HG03442 (cell line): Measurements from ENCODE around the gene TRERF1.
"Not testable (repeated sequence)": the region's sequence is repeated elsewhere in the genome, so short reads cannot be mapped to it uniquely, and the experiment has no call there.

Experiments
- ATAC-seq: cut with Tn5 transposase; IDR thresholded peaks from one replicate; pipeline ENCODE4 v1.9.1; 2021; ENCODE audit warnings: mild to moderate bottlenecking, moderate library complexity; ENCODE audit not compliant: unreplicated experiment

The TRERF1 gene

DNA sequence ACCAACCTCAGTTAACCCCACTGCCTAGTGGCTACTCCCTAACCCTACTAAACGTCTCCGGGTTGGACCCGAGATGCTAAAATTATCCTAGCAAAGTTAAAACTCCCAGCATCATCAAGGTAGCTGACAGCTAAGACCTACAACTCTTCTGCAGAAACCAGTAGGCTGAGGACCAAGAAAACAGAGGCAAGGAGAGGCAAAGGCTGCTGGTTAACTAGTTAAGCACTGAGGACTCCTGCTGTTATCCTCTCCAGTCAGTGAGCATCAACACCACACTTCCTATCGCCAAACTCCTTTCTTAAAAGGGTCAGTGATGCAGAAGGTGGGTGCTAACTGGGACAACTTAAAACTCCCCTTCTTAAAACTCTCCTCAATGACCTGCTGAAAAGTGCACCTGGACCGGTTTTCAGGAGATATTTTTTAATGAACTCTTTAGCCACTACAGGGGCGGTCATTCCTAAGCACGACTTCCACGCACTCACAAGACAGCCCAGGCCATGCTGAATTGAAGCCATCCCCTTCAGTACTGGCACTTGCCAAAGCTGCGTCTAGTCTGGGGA, 1.7 kb downstream of the TRERF1 start:
- no peak for ATAC-seq

DNA sequence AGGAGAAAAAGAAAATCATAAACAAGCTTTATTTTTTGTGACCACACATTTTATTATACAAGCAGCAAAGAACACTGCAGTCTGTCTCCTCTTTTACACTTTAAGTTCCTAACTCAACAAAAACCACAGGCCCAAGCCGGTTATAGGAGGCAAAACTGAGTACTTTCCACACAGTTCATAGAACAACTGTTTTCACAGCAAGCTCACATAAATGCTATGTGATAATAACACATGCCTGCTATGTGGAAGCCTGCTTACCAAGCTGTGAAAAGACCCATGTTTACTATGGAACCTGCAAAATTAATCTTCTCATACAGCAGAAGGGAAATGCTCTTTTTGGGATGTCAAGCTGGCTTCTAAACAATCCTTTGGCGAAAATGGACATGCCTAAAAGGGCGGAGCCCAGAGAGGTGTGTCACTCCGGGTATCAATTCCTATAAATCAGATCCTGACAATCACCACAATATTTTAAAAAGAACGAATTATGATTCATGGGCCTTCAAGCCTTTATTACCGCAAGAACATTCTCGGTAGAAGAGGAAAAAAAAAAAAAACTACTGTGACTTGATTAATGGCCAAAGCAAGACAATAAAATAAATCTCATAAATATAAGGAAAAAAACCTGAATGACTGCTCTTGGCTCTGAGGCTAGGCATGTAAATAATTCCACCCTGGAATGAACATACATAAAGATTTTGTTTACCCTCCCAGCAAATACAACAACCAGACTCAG, 2.6 kb downstream of the TRERF1 start:
- ATAC-seq: no peak

DNA sequence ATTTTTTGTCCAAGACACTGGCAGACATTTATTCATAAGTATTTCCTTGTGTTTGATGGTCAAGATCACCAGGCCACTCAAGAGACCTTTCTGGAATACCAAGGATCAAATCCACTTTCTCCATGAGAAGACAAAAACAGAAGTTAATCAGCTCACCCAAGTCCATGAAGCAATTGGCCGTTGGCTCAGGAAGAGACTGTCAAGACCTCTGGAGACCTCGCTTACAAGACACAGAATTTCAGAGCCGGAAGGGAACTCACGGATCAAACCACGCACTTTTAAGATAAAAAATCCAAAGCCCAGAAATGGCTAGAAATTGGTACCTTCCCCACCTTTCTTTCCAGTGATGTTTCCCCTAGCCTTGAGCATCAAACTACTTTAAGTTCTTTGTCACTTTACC, 3.3 kb downstream of the TRERF1 start:
- ATAC-seq: no peak

DNA sequence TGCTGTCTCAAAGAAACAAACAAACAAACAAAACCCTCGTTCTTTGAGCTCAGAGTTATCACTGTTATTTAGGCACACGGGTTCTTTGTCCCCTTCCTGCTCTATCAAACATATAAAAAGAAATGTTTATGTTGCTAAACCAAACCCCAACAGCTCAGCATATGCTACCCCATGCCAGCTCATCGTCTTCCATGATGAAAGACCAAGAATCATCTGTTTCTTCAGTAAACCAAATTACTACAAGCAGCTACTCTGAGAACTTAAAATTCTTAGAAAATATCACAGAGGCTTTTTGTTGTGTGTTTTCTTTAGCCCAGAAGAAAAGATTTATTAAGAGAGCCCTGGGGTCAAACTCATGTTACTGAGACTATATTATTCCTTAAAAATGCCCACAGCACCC, 4.7 kb downstream of the TRERF1 start:
- no peak for ATAC-seq

DNA sequence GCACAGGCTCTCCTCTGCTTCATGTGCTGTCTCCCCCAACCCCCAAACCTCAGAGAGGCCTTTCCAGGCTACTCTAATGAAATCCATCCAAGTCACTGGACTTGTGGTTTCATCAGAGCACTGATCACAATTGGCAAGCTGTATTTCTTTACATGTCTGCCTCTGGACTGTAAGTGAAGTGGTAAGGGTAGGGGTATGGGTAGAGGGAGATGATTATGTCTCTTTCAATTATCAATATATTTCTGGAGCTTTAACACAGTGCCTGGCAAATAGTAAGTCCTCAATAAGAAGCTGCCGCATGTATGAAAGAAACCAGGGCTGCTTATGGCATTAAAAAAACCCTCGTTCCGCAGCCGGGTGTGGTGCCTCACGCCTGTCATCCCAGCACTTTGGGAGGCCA, 5.4 kb downstream of the TRERF1 start:
- no peak for ATAC-seq

DNA sequence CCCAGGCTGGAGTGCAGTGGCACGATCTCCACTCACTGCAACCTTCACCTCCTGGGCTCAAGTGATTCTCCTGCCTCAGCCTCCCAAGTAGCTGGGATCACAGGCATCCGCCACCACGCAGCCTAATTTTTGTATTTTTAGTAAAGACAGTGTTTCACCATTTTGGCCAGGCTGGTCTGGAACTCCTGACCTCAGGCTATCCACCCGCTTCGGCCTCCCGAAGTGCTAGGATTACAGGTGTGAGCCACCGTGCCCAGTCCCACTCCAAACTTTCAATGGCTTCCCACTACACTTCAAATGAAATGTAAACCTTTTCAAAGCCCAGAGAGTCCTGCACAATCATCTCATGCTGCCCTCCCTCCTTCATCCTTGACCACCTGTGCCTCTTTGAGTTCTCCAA, 5.8 kb downstream of the TRERF1 start:
- not testable (repeated sequence) for ATAC-seq

DNA sequence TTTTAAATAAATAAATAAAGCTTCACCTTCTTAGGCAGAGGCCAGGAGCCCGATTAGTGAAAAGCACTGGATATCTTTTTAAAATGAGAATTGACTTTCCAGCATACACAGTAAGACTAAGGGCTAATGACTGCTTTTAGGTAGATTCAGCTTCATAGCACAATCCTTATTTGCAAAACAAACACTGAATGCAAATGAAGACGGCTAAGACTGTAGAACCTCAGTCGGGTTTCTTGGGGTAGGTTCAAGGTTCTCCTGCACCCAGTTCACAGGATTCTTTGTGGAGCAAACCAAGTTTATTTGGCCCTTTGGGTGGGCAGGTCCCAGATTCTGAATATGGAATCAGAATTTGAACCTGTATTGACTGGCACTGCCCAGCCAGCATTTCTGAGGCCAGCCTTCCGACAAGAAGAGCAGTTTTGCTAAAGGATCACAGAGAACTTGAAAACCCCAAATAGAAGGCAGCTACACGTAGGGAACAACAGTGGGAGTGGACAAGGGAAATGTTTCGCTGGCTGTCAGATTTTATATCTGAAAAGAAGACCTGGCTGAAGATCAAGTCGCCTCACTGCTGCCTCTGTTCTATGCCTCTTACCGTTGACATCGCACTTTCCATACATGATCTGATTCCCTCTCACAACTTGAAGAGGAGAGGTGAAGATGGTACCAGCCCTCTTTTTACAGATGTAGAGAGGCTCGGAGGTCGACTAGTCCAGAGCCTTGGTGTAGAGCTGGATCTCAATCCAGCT, 8.2 kb downstream of the TRERF1 start:
- ATAC-seq: no peak

DNA sequence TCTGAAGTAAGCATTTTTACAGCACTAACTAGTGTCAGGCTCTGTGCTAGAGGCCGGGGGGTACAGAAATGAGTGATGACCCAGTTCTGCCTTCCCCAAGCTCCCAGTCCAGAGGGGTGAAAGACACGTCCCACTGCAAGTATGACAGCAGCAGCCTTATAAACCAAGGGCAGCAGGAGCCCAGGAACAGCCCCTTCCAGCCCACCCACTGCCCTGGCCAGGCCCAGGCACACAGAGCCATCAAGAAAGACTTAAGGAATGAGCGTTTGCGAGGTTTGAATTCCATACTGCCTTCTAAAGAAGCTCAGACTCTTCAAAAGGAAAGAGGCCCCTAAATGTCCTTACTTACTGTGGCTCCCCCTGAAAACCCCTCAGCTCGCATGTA, 10.0 kb downstream of the TRERF1 start:
- ATAC-seq: no peak

DNA sequence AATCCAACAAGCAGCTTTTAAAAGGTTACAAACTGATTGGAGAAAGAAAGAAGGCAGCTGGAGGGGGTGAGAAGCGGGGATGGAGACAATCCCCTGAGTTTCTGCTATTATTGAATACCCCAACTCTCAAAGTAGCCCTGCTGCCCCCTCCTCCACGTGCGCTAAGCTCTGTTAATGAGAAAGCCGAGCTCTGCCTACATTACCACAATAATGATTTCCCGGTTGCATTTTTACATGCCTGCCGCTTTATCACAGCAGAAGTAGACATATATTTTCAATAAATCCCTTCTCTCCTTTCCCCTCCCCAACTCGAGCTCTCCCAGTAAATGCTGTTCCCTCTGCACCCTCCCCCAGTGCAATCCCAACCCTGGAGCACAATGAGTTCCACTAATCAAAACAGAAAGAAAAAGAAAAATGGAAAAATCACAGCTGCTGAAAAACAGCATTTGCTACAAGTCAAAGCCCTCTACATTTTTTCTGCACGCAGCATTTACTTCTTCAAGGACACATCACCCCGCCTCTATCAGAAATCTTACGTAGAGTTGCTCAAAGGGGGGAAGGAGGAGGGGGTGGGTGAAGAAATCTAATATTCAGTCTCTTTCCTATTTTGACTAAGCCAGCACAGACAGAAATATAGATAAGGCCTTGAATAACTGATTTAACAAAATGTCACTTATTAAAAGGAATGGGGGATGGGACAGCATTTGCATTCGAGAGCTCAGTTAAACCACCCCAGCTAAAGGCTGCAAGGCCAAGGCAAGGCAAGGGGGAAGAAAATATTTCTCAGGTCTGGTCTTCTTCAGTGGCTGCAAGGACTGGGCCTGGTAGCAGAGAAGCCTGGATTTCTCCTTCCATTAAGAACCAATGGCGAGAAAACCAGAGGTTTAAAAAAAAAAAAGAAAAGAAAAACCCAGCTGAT, 10.7 kb downstream of the TRERF1 start:
- ATAC-seq: no peak

DNA sequence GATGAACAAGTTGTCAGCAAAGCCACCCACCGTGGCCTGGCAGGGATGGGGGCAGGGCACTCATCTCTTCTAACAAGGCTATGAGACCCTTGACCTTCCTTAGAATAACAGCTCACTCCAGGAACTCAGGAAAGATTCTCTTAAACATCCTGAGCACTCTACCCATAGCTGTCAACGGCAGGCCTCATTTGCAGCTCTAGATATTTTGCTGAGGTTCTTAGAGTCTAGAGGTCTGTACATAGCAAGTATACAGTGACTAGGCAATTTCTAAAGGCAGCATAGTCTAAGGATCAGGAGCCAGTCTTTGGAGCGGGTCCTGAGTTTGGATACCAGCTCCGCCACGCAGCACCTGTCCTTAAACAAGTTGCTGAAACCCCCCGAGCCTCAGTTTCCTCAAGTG, 11.7 kb downstream of the TRERF1 start:
- ATAC-seq: no peak

DNA sequence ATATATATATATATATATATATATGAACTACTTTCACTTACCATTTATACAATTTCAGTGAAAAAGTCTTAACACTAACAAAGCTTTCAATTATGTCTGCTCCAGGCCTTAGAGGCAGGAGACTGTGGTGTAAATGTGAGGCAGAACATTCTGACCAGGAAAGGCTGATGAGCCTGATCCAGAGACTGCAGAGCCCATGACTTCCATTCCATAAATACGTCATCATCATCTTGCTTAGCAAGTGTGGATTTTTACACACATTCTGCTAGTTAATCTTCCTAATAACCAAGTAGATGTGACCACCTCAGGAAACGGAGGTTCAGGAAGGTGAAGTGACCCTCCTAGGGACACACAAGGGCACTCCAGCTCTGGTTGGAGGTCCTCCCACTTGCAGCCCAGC, 14.9 kb downstream of the TRERF1 start:
- ATAC-seq: no peak

DNA sequence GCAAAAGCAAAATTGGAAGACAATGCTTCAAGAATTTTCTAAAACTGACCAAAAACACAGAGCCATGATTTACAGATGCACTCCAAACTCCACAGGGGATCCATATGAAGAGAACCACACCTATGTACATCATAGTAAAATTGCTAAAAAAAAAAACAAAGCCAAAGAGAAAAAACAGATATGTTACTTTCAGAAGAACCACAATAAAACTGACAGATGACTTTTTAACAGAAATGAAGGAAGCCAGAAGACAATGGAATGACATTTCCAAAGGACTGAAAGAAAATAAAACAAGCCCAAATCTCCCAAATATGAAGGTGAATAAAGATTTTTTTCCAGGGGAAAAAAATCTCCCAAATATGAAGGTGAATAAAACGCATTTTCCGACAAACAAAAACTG, 17.5 kb downstream of the TRERF1 start:
- ATAC-seq: no peak

DNA sequence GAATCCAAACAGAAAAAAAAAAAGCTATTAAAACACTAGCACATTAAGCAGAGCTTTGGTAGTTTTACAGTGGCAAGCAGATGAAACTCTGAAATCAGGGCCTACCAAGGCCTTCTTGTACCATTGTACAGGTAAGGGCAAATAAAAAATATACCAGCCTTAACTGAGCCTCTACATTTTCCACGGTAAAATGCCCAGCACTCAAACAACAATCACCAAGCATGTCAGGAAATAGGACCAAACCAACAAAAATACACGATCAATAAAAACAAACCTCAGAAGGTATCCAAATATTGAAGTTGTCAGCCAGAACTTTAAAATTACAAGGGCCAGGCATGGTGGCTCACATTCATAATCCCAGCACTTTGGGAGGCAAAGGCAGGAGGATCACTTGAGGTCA, 18.3 kb downstream of the TRERF1 start:
- ATAC-seq: no peak

DNA sequence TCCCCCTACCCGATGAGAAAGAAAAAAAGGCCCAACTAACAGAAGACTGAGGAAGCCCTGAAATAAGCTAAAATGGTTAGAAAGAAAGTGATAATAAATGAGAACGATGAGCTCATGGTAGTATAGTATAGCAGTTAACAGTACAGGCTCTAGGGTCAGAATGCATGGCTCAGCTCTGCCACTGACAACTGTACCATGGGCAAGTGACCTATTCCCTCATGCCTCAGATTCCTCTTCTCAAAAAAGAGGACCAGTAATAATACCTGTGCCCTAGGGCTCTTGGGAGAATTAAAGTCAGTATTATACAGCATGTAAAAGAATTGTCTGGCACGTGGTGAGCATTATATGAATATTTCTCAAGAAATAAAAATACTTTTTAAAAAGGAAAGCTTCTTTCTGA, 19.8 kb downstream of the TRERF1 start:
- ATAC-seq: no peak

DNA sequence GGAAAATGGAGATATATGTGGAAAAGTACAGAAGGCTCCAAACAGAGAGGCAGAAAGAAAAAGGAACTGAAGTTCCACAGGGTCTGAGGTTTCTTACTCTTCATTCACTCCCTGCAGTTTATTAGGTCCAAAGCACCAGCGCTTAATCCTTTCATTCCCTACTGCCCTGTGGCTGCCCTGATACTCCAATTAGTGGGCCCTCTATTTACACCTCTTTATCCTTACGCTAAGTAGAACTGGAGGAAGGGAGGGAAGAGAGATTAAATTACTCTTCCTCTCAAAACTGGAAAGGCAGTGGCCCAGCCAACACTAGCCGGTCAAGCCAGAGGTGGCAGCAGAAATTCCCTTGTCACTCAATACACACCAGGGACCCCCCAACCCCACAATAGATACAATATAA, 20.4 kb downstream of the TRERF1 start:
- ATAC-seq: no peak

DNA sequence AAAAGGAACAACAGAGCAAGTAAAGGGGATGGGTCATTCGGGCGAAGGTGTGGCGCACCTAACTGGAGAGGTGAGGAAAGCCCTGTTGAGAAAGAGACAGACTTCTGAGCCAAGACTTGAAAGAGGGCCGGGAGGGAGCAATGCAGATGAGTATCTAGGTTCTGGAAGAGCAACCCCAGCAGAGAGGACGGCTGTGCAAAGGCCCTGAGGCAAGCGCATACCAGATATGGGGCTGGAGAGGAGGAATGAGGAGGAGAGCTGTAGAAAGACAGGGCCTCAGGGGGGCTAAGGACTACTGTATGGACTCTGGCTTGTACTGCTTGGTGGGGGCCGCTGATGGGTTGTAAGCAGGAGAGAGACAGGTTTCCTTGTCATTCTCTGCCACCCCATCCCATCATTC, 21.9 kb downstream of the TRERF1 start:
- ATAC-seq: no peak

DNA sequence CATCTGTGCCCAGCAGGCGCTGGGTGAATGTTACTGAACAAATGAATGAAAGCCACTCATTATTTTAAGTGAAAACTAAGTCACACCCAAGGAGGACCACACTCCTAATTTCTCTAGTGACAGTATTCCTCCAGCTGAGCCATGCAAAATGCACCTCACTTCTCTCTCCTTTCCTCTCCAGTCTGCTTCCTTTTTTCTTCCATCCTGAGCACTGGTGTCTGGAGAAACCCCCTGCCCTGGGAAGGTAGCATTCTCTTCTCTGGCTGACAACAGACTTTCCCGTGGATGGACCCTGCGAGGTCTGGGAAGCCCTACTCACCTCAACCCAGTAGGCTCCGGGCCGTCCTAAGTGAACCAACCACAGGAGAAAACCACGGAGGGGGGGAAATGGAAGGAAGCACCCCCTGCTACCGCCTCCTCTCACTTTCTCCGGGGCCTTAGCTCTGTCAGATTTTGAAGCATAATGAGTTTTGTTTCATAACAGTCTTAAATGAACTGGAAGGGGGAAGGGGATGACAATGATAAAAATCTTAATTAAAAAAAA, 22.6 kb downstream of the TRERF1 start:
- ATAC-seq: no peak

DNA sequence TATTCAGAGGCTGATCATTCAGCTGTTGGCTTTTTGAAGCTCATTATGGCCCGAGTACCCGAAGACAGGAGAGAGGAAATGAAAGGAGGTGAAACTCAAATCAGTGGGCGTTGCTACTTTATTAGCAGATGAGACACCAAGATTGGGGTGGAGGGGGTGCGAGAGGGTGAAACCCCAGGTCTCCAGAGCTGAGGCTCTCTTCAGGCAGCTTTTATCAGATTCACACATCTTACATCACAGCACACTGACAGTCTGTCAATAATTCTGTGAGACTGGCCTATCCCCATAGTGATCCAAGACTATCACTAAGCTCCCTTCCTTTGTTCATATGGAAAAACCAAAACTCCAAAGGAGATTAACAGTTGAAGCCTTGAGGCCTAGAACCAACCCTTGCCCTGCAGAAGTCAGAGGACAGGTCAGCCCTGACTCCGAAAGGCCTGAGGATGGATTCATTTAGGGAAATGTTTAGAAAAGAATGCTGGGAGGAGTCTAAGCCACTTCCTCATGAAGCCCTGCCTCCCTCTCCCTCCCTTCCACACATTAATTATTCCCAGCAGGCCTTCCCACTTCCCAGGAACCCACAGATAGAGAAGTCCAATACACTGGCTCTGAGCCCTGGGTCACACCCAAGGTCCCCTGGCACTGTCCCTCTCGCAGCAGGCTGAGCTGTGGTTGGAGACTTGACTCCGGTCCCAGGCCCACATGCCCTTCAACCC, 23.2 kb downstream of the TRERF1 start:
- ATAC-seq: no peak

DNA sequence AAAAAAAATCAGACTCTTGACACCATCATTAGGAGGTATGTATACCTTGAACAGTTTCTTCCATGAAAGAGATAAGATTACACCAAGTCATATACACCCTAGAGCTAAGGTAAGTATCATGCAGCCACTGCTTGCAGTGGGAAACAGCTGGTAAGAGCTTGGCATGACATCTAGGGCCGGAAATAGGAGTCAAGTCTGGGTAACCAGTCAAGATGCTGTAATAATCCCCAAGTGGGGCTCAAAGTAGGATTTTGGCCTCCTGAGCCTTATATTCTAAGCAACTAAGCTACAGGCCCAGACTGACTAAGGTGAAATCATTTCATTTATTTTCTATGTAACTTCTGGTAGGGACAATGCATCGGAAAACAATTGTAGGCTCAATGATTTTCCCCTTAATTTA, 23.9 kb downstream of the TRERF1 start:
- no peak for ATAC-seq

DNA sequence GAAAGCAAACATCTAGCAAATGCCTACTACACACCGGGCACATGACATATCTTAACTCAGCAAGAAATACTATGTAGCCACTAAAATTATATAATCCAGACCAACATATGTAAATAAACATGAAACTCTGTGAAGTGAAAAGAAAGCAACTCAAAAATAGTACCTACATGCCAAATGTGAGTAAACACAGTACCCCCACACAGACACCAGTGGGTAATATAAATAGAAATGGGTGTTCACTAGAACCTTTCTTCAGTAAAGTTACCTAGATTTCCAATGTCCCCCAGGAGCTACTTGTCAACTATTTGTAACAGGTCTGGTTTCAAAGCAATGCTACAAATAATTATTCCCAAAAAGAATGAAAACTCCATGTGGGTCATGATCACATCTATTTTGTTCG, 25.5 kb downstream of the TRERF1 start:
- no peak for ATAC-seq
